Measurements from ENCODE around the gene RASGRP4. TPM values are rescaled to one million over a fixed set of nuclear protein-coding genes. Genes with fewer than 3 reads are reported as not detected.

RASGRP4 gene
- total RNA-seq, 2 donors from 2014 or later: 0.09 TPM; not detected in 1

DNA sequence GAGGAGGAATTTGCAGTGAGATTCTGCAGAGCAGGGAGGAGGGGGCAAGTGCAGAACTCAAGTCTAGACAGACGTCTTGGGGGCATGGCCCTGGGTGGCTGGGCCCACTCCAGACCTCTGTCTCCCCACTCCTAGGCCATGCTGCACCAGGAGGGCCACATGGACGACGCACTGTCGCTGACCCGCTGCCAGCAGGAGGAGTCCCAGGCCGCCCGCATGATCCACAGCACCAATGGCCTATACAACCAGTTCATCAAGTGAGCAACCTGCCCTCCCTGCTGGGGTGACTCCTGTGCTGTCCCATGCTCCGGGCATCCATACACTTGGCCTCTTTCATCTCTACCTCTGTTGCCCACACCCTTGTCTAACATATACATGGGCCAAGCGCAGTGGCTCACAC, 25.6 kb upstream of the RASGRP4 start:
- Histone ChIP-seq H3K27ac (ENCODE audit: low read depth, low read length) (no peak overlapping the region), H3K27me3 (ENCODE audit: control insufficient read depth, insufficient read depth, low read length, poor library complexity, severe bottlenecking) (no peaks in the 10 kb centered on the region), H3K36me3 (ENCODE audit: control insufficient read depth, insufficient read depth, low read length) (no peaks in the 10 kb centered on the region), H3K4me3 (ENCODE audit: low read length) (no peak overlapping the region), H3K9ac (ENCODE audit: extremely low read depth, low read length, poor library complexity, severe bottlenecking) (no peak overlapping the region), H3K9me3 (ENCODE audit: control insufficient read depth, low read length) (no peaks in the 10 kb centered on the region), H3K4me1 (ENCODE audit: control insufficient read depth, insufficient read depth, low read length) (no peaks in the 10 kb centered on the region)
- no peak for TF ChIP-seq CTCF (conservative IDR thresholded peaks at IDR 0.05)
- Mint-ChIP-seq H3K27ac (no peak overlapping the region), H3K9me3 (no peaks in the 10 kb centered on the region), H3K4me3 (no peak overlapping the region), H3K27me3 (ENCODE audit: insufficient read depth) (no peaks in the 10 kb centered on the region), H3K36me3 (ENCODE audit: low read depth) (no peaks in the 10 kb centered on the region), H3K4me1 (peaks cover 1% of the 10 kb centered on the region)
- 92 to 96% methylated on average over 7 to 9 of the region's 9 CpGs for WGBS, 2 experiments (ENCODE audit: insufficient coverage in 1 of 2, insufficient read length in 1 of 2)
- no peak for DNase-seq

DNA sequence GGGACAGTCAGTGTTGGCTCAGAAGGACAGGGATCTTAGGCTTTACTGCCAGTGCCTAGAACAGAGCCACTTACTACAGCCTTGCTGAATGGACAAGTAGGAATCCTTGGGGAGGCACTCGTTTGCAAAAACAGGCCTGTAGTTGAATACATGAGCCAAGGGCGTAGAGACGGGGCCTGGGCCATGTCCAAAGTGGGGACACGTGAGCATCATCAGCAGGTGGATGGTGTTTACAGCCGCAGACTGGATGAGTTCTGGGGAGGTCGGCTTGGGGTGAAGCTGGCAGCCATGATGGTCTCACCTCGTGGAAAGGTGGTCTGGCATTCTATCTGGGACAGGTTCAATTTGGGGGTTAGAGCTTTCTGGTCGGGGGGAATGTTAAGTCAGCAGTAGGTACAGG, 25.0 kb upstream of the RASGRP4 start:
- no peaks in the 10 kb centered on the region for H3K36me3 ChIP-seq (ENCODE audit: control insufficient read depth, insufficient read depth, low read length)
- 92% methylated on average over 8 of the region's 8 CpGs for WGBS, 2 experiments (ENCODE audit: insufficient coverage in 1 of 2, insufficient read length in 1 of 2)
- no peak overlapping the region for H3K9ac ChIP-seq (ENCODE audit: extremely low read depth, low read length, poor library complexity, severe bottlenecking)
- no peaks in the 10 kb centered on the region for H3K9me3 ChIP-seq (ENCODE audit: control insufficient read depth, low read length)
- Mint-ChIP-seq H3K9me3 (no peaks in the 10 kb centered on the region), H3K4me1 (peaks cover 1% of the 10 kb centered on the region), H3K36me3 (ENCODE audit: low read depth) (no peaks in the 10 kb centered on the region), H3K27ac (no peak overlapping the region), H3K27me3 (ENCODE audit: insufficient read depth) (no peaks in the 10 kb centered on the region), H3K4me3 (no peak overlapping the region)
- TF ChIP-seq CTCF (conservative IDR thresholded peaks at IDR 0.05): no peak
- H3K4me3 ChIP-seq (ENCODE audit: low read length): no peak overlapping the region
- no peak for DNase-seq
- H3K27me3 ChIP-seq (ENCODE audit: control insufficient read depth, insufficient read depth, low read length, poor library complexity, severe bottlenecking): no peaks in the 10 kb centered on the region
- no peak overlapping the region for H3K27ac ChIP-seq (ENCODE audit: low read depth, low read length)
- H3K4me1 ChIP-seq (ENCODE audit: control insufficient read depth, insufficient read depth, low read length): no peaks in the 10 kb centered on the region

DNA sequence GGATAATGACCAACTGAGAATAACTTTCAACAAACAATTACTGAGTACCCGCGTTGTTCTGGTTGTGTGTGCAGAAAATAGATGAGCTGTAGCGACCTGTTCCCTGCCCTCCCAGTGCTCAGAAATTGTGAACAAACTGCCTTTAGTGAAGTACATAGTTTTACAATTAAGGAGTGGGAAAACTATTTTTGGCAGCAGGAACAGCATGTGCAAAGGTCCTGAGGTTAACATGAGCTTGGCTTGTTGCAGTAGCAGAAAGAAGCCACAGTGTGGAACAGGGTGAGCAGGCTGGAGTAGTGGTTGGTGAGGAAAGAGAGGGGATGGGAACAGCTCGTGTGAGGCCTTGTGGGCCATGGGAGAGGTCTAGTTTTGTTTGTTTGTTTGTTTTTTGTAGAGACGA, 23.5 kb upstream of the RASGRP4 start:
- 91 to 93% methylated on average over 4 to 5 of the region's 5 CpGs for WGBS, 2 experiments (ENCODE audit: insufficient coverage in 1 of 2, insufficient read length in 1 of 2)
- H3K36me3 Mint-ChIP-seq (ENCODE audit: low read depth): no peaks in the 10 kb centered on the region
- no peak overlapping the region for H3K9ac ChIP-seq (ENCODE audit: extremely low read depth, low read length, poor library complexity, severe bottlenecking)
- H3K4me3 Mint-ChIP-seq: no peak overlapping the region
- no peak for TF ChIP-seq CTCF (conservative IDR thresholded peaks at IDR 0.05)
- no peaks in the 10 kb centered on the region for H3K9me3 Mint-ChIP-seq
- H3K36me3 ChIP-seq (ENCODE audit: control insufficient read depth, insufficient read depth, low read length): no peaks in the 10 kb centered on the region
- no peaks in the 10 kb centered on the region for H3K27me3 ChIP-seq (ENCODE audit: control insufficient read depth, insufficient read depth, low read length, poor library complexity, severe bottlenecking)
- H3K9me3 ChIP-seq (ENCODE audit: control insufficient read depth, low read length): no peaks in the 10 kb centered on the region
- H3K27me3 Mint-ChIP-seq (ENCODE audit: insufficient read depth): no peaks in the 10 kb centered on the region
- no peak overlapping the region for H3K4me3 ChIP-seq (ENCODE audit: low read length)
- no peaks in the 10 kb centered on the region for H3K4me1 ChIP-seq (ENCODE audit: control insufficient read depth, insufficient read depth, low read length)
- H3K27ac Mint-ChIP-seq: no peak overlapping the region
- no peaks in the 10 kb centered on the region for H3K4me1 Mint-ChIP-seq
- no peak for DNase-seq
- no peak overlapping the region for H3K27ac ChIP-seq (ENCODE audit: low read depth, low read length)
